ENCODE results near the gene PLG.
"Not testable (repeated sequence)": the region's sequence is repeated elsewhere in the genome, so short reads cannot be mapped to it uniquely, and the experiment has no call there.

The PLG gene

GRCh38 chr6:160779095-160779494, 77.1 kb downstream of the PLG start:
- not testable (repeated sequence) for H3K36me3 ChIP-seq (ENCODE audit: insufficient read depth, low read length); H3K27ac ChIP-seq (ENCODE audit: low read depth, low read length); H3K27me3 ChIP-seq (ENCODE audit: insufficient read depth, low read length); H3K9me3 ChIP-seq (ENCODE audit: insufficient read depth, low read depth, low read length); H3K4me3 ChIP-seq (ENCODE audit: low read length); H3K9ac ChIP-seq (ENCODE audit: low read depth, low read length); H3K4me1 ChIP-seq (ENCODE audit: insufficient read depth, low read length)
- WGBS = 96% methylated on average over 6 of the region's 6 CpGs

- not testable (repeated sequence) for H3K36me3 ChIP-seq (ENCODE audit: insufficient read depth, low read length); H3K9me3 ChIP-seq (ENCODE audit: insufficient read depth, low read depth, low read length); H3K4me3 ChIP-seq (ENCODE audit: low read length); H3K27ac ChIP-seq (ENCODE audit: low read depth, low read length); H3K27me3 ChIP-seq (ENCODE audit: insufficient read depth, low read length); H3K4me1 ChIP-seq (ENCODE audit: insufficient read depth, low read length); H3K9ac ChIP-seq (ENCODE audit: low read depth, low read length)
- WGBS = 89% methylated on average over 3 of the region's 3 CpGs
Observed at GRCh38 chr6:160780656-160781055, 78.6 kb downstream of the PLG start.

- H3K27ac ChIP-seq (ENCODE audit: low read depth, low read length) = no peak overlapping the region
- no peaks in the 10 kb centered on the region for H3K27me3 ChIP-seq (ENCODE audit: insufficient read depth, low read length)
- H3K4me3 ChIP-seq (ENCODE audit: low read length) = no peak overlapping the region
- no peaks in the 10 kb centered on the region for H3K9me3 ChIP-seq (ENCODE audit: insufficient read depth, low read depth, low read length)
- WGBS = 93% methylated on average over 4 of the region's 4 CpGs
- H3K36me3 ChIP-seq (ENCODE audit: insufficient read depth, low read length) = no peaks in the 10 kb centered on the region
- no peaks in the 10 kb centered on the region for H3K4me1 ChIP-seq (ENCODE audit: insufficient read depth, low read length)
- no peak overlapping the region for H3K9ac ChIP-seq (ENCODE audit: low read depth, low read length)
Observed at GRCh38 chr6:160781298-160781697, 79.3 kb downstream of the PLG start.

- no peaks in the 10 kb centered on the region for H3K9me3 ChIP-seq (ENCODE audit: insufficient read depth, low read depth, low read length)
- H3K4me3 ChIP-seq (ENCODE audit: low read length) = no peak overlapping the region
- H3K9ac ChIP-seq (ENCODE audit: low read depth, low read length) = no peak overlapping the region
- H3K27me3 ChIP-seq (ENCODE audit: insufficient read depth, low read length) = no peaks in the 10 kb centered on the region
- no peaks in the 10 kb centered on the region for H3K4me1 ChIP-seq (ENCODE audit: insufficient read depth, low read length)
- 90% methylated on average over 1 of the region's 1 CpG for WGBS
- H3K27ac ChIP-seq (ENCODE audit: low read depth, low read length) = no peak overlapping the region
- no peaks in the 10 kb centered on the region for H3K36me3 ChIP-seq (ENCODE audit: insufficient read depth, low read length)
Observed at GRCh38 chr6:160782228-160782627, 80.2 kb downstream of the PLG start.

GRCh38 chr6:160783741-160784140, 81.7 kb downstream of the PLG start:
- 78% methylated on average over 7 of the region's 7 CpGs for WGBS
- no peak overlapping the region for H3K9ac ChIP-seq (ENCODE audit: low read depth, low read length)

GRCh38 chr6:160788126-160788525, 86.1 kb downstream of the PLG start:
- WGBS = 92% methylated on average over 2 of the region's 3 CpGs
- H3K4me1 ChIP-seq (ENCODE audit: insufficient read depth, low read length); H3K9me3 ChIP-seq (ENCODE audit: insufficient read depth, low read depth, low read length); H3K36me3 ChIP-seq (ENCODE audit: insufficient read depth, low read length); H3K4me3 ChIP-seq (ENCODE audit: low read length); H3K27me3 ChIP-seq (ENCODE audit: insufficient read depth, low read length); H3K27ac ChIP-seq (ENCODE audit: low read depth, low read length); H3K9ac ChIP-seq (ENCODE audit: low read depth, low read length): not testable (repeated sequence)

More at GRCh38 chr6:160783741-160784140, 81.7 kb downstream of the PLG start:
- Histone ChIP-seq H3K27me3 (ENCODE audit: insufficient read depth, low read length) (no peaks in the 10 kb centered on the region), H3K27ac (ENCODE audit: low read depth, low read length) (no peak overlapping the region), H3K4me3 (ENCODE audit: low read length) (no peak overlapping the region), H3K36me3 (ENCODE audit: insufficient read depth, low read length) (no peaks in the 10 kb centered on the region), H3K4me1 (ENCODE audit: insufficient read depth, low read length) (no peaks in the 10 kb centered on the region), H3K9me3 (ENCODE audit: insufficient read depth, low read depth, low read length) (no peaks in the 10 kb centered on the region)

- WGBS = 73% methylated on average over 4 of the region's 4 CpGs
- Histone ChIP-seq H3K27ac (ENCODE audit: low read depth, low read length) (no peak overlapping the region), H3K4me1 (ENCODE audit: insufficient read depth, low read length) (no peaks in the 10 kb centered on the region)
Observed at GRCh38 chr6:160788806-160789205, 86.8 kb downstream of the PLG start.

GRCh38 chr6:160789263-160790027, 87.4 kb downstream of the PLG start:
- H3K4me1 ChIP-seq (ENCODE audit: insufficient read depth, low read length) = no peaks in the 10 kb centered on the region
- no peaks in the 10 kb centered on the region for H3K9me3 ChIP-seq (ENCODE audit: insufficient read depth, low read depth, low read length)
- H3K4me3 ChIP-seq (ENCODE audit: low read length) = no peak overlapping the region
- H3K9ac ChIP-seq (ENCODE audit: low read depth, low read length) = no peak overlapping the region
- no peaks in the 10 kb centered on the region for H3K27me3 ChIP-seq (ENCODE audit: insufficient read depth, low read length)
- 86% methylated on average over 9 of the region's 9 CpGs for WGBS
- no peak overlapping the region for H3K27ac ChIP-seq (ENCODE audit: low read depth, low read length)
- no peaks in the 10 kb centered on the region for H3K36me3 ChIP-seq (ENCODE audit: insufficient read depth, low read length)

More at GRCh38 chr6:160788806-160789205, 86.8 kb downstream of the PLG start:
- H3K9ac ChIP-seq (ENCODE audit: low read depth, low read length) = no peak overlapping the region
- no peak overlapping the region for H3K4me3 ChIP-seq (ENCODE audit: low read length)
- no peaks in the 10 kb centered on the region for H3K27me3 ChIP-seq (ENCODE audit: insufficient read depth, low read length)
- H3K9me3 ChIP-seq (ENCODE audit: insufficient read depth, low read depth, low read length) = no peaks in the 10 kb centered on the region
- no peaks in the 10 kb centered on the region for H3K36me3 ChIP-seq (ENCODE audit: insufficient read depth, low read length)

- Histone ChIP-seq H3K9me3 (ENCODE audit: insufficient read depth, low read depth, low read length) (no peaks in the 10 kb centered on the region), H3K9ac (ENCODE audit: low read depth, low read length) (no peak overlapping the region), H3K27me3 (ENCODE audit: insufficient read depth, low read length) (no peaks in the 10 kb centered on the region), H3K27ac (ENCODE audit: low read depth, low read length) (no peak overlapping the region), H3K4me1 (ENCODE audit: insufficient read depth, low read length) (no peaks in the 10 kb centered on the region), H3K36me3 (ENCODE audit: insufficient read depth, low read length) (no peaks in the 10 kb centered on the region), H3K4me3 (ENCODE audit: low read length) (peak overlapping the region; percentile 29)
- 36% methylated on average over 4 of the region's 7 CpGs for WGBS
Observed at GRCh38 chr6:160790028-160790792, 88.2 kb downstream of the PLG start.

- Histone ChIP-seq H3K9ac (ENCODE audit: low read depth, low read length) (no peak overlapping the region), H3K4me3 (ENCODE audit: low read length) (no peak overlapping the region), H3K9me3 (ENCODE audit: insufficient read depth, low read depth, low read length) (no peaks in the 10 kb centered on the region), H3K27ac (ENCODE audit: low read depth, low read length) (no peak overlapping the region), H3K36me3 (ENCODE audit: insufficient read depth, low read length) (no peaks in the 10 kb centered on the region), H3K27me3 (ENCODE audit: insufficient read depth, low read length) (no peaks in the 10 kb centered on the region), H3K4me1 (ENCODE audit: insufficient read depth, low read length) (no peaks in the 10 kb centered on the region)
- 89% methylated on average over 6 of the region's 6 CpGs for WGBS
Observed at GRCh38 chr6:160791459-160791858, 89.4 kb downstream of the PLG start.

- no peaks in the 10 kb centered on the region for H3K36me3 ChIP-seq (ENCODE audit: insufficient read depth, low read length)
- no peak overlapping the region for H3K9ac ChIP-seq (ENCODE audit: low read depth, low read length)
- H3K9me3 ChIP-seq (ENCODE audit: insufficient read depth, low read depth, low read length) = no peaks in the 10 kb centered on the region
- no peak overlapping the region for H3K27ac ChIP-seq (ENCODE audit: low read depth, low read length)
- 89% methylated on average over 3 of the region's 3 CpGs for WGBS
- H3K4me3 ChIP-seq (ENCODE audit: low read length) = no peak overlapping the region
- H3K4me1 ChIP-seq (ENCODE audit: insufficient read depth, low read length) = no peaks in the 10 kb centered on the region
- H3K27me3 ChIP-seq (ENCODE audit: insufficient read depth, low read length) = no peaks in the 10 kb centered on the region
Observed at GRCh38 chr6:160791981-160792418, 90.0 kb downstream of the PLG start.

All from HUES64 (cell line).